WERI-Rb-1 (cell line): ENCODE measurements around the gene GNAO1.

Source experiments
- DNase-seq: peaks from one replicate; pipeline ENCODE4 v3.0.0-alpha.2; 2020
- H3K27ac ChIP-seq: fragments of 250-450 bp; sonication (Bioruptor Pico); 2 replicates; pipeline ENCODE4 v1.5.1; 2020; ENCODE audit warnings: mild to moderate bottlenecking, moderate library complexity
- H3K27me3 ChIP-seq: fragments of 250-450 bp; sonication (Bioruptor Pico); 2 replicates; pipeline ENCODE4 v1.5.1; 2021; ENCODE audit warnings: mild to moderate bottlenecking, low read depth, moderate library complexity; ENCODE audit not compliant: insufficient read depth, severe bottlenecking
- H3K36me3 ChIP-seq: fragments of 250-450 bp; sonication (Bioruptor Pico); 2 replicates; pipeline ENCODE4 v1.5.1; 2020; ENCODE audit warnings: mild to moderate bottlenecking, moderate library complexity
- H3K4me3 ChIP-seq: 2 replicates; pipeline ENCODE4 v1.5.1; 2011; ENCODE audit warnings: low read depth, mild to moderate bottlenecking, control low read depth, low read length
- H3K9me3 ChIP-seq: fragments of 250-450 bp; sonication (Bioruptor Pico); 2 replicates; pipeline ENCODE4 v1.5.1; 2021; ENCODE audit warnings: mild to moderate bottlenecking, moderate library complexity; ENCODE audit not compliant: severe bottlenecking
- TF ChIP-seq, protein P1 (sequence below): IDR thresholded peaks from 2 replicates; pipeline ENCODE4 v1.5.1; 2011; ENCODE audit warnings: low read depth, mild to moderate bottlenecking, control low read depth, inconsistent platforms, low read length

GNAO1 gene

DNA sequence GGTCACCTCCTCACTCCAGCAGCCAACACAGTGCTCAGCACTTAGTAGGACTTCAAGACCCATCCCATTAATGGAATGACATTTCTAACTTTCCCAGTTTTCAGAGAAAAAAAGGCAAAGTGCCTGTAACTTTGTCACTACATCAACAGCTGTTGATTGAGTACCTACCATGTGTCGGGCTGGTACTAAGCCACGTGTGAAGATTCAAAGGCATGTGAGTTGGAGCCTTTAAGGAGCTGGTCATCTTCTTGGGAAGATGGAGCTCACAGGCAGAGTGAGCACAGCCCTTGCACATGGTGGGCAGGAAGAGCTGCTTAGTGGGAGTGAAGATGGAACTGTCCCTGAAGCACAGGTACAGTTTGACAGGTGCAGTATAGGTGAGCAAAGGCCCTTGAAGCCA lies 88.6 kb downstream of the GNAO1 start:
- Histone ChIP-seq H3K27me3 (no peaks in the 10 kb centered on the region), H3K9me3 (no peaks in the 10 kb centered on the region), H3K27ac (no peak overlapping the region), H3K36me3 (peaks cover 3% of the 10 kb centered on the region), H3K4me3 (no peak overlapping the region)
- TF ChIP-seq, protein P1, sequence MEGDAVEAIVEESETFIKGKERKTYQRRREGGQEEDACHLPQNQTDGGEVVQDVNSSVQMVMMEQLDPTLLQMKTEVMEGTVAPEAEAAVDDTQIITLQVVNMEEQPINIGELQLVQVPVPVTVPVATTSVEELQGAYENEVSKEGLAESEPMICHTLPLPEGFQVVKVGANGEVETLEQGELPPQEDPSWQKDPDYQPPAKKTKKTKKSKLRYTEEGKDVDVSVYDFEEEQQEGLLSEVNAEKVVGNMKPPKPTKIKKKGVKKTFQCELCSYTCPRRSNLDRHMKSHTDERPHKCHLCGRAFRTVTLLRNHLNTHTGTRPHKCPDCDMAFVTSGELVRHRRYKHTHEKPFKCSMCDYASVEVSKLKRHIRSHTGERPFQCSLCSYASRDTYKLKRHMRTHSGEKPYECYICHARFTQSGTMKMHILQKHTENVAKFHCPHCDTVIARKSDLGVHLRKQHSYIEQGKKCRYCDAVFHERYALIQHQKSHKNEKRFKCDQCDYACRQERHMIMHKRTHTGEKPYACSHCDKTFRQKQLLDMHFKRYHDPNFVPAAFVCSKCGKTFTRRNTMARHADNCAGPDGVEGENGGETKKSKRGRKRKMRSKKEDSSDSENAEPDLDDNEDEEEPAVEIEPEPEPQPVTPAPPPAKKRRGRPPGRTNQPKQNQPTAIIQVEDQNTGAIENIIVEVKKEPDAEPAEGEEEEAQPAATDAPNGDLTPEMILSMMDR, result no peak
- no peak for DNase-seq

DNA sequence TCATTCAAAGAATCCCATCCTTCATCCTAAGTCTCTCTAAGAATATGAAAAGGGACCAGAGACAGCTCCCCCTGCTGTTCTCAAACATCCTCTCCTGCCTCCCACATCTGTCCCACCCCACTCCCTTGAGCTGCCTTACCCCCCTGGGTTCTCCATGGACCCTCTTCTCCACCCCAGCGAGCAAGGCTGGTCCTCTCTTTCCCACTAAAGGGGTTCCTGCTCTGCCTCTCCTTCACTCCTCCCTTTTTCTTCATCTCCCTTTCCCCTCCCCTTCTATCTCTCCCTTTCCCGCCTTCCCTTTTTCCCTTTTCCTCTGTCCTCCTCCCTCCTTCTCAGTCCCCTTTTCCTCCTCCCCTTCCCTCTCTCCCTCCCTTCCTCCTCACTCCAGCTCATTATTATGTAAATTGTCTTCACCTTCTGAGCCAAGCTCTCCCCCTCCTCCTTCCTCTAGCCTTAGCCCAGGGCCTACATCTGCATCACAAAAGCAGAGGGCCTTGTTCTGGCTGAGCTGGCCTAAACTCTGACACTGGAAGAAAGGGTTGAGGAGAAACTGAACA lies 90.0 kb downstream of the GNAO1 start:
- H3K27me3 ChIP-seq, result no peaks in the 10 kb centered on the region
- no peak overlapping the region for H3K27ac ChIP-seq
- H3K36me3 ChIP-seq, result peaks cover 2% of the 10 kb centered on the region
- no peak for DNase-seq
- no peaks in the 10 kb centered on the region for H3K9me3 ChIP-seq
- TF ChIP-seq, protein P1, result peak; percentile 54
- H3K4me3 ChIP-seq, result no peak overlapping the region

GRCh38 chr16:56282451-56282850 lies 91.2 kb downstream of the GNAO1 start:
- Histone ChIP-seq H3K36me3 (no peaks in the 10 kb centered on the region; the same call in none of the 2 replicates), H3K4me3 (no peak overlapping the region), H3K27ac (no peak overlapping the region), H3K27me3 (no peaks in the 10 kb centered on the region), H3K9me3 (no peaks in the 10 kb centered on the region)
- TF ChIP-seq, protein P1, result no peak
- no peak for DNase-seq

GRCh38 chr16:56284521-56284920 lies 93.2 kb downstream of the GNAO1 start:
- Histone ChIP-seq H3K36me3 (no peaks in the 10 kb centered on the region; the same call in 1 of the 2 replicates), H3K9me3 (no peaks in the 10 kb centered on the region), H3K4me3 (no peak overlapping the region), H3K27ac (no peak overlapping the region), H3K27me3 (no peaks in the 10 kb centered on the region)
- no peak for DNase-seq
- TF ChIP-seq, protein P1, result no peak

- Histone ChIP-seq H3K36me3 (no peaks in the 10 kb centered on the region; the same call in none of the 2 replicates), H3K9me3 (no peaks in the 10 kb centered on the region), H3K27me3 (no peaks in the 10 kb centered on the region), H3K4me3 (no peak overlapping the region), H3K27ac (no peak overlapping the region)
- DNase-seq, result no peak
- TF ChIP-seq, protein P1, result no peak
Observed at GRCh38 chr16:56286809-56287208, 95.5 kb downstream of the GNAO1 start.

DNA sequence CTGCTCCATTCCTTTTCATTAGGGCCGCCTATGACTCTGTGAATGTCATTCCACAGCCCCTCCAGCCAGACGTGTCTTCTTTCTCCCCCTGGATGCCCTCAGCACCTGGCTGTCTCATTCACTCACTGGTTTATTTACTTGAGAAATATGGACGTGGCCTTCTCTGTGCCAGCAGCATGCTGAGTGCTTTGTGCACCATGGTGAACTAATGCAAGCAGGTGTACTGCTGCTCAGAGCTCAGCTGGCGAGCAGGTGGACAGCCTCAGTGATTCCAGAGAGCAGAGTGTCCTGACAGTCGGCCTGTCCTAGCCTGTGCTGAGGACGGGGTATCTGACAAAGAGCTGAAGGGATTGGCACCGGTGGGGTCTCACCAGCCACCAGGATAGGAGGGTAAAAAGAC lies 96.7 kb downstream of the GNAO1 start:
- TF ChIP-seq, protein P1, result no peak
- no peak for DNase-seq
- Histone ChIP-seq H3K27ac (no peak overlapping the region), H3K9me3 (no peaks in the 10 kb centered on the region), H3K27me3 (no peaks in the 10 kb centered on the region), H3K36me3 (no peaks in the 10 kb centered on the region; the same call in none of the 2 replicates), H3K4me3 (no peak overlapping the region)
